Esophagus (tissue), 2 donors: ENCODE results near the gene COL18A1. TPM values are rescaled to one million over a fixed set of nuclear protein-coding genes. Genes with fewer than 3 reads are reported as not detected.

Source experiments
- H3K27ac ChIP-seq, 2 donors: one replicate each; pipeline ENCODE4 v1.5.1; 2013; ENCODE audit warnings: low read depth in 2 of 2, mild to moderate bottlenecking in 2 of 2, inconsistent platforms in 1 of 2, low read length in 1 of 2, moderate library complexity in 1 of 2
- H3K27me3 ChIP-seq, 2 donors: one replicate each; pipeline ENCODE4 v1.6.1; 2013; ENCODE audit warnings: low read length in 2 of 2, control low read depth in 1 of 2, mild to moderate bottlenecking in 1 of 2; ENCODE audit not compliant: insufficient read depth in 2 of 2, control insufficient read depth in 1 of 2
- H3K36me3 ChIP-seq, 2 donors: one replicate each; pipeline ENCODE4 v1.6.1; 2013; ENCODE audit warnings: low read length in 1 of 2; ENCODE audit not compliant: control insufficient read depth in 2 of 2, insufficient read depth in 2 of 2
- H3K4me1 ChIP-seq, 2 donors: one replicate each; pipeline ENCODE4 v1.6.1; 2013; ENCODE audit warnings: low read length in 1 of 2; ENCODE audit not compliant: control insufficient read depth in 2 of 2, insufficient read depth in 2 of 2
- H3K4me3 ChIP-seq, 2 donors: one replicate each; pipeline ENCODE4 v1.5.1; 2013; ENCODE audit warnings: low read length in 2 of 2, mild to moderate bottlenecking in 2 of 2, low read depth in 1 of 2, moderate library complexity in 1 of 2
- H3K9me3 ChIP-seq, 2 donors: one replicate each; pipeline ENCODE4 v1.6.1; 2013; ENCODE audit warnings: mild to moderate bottlenecking in 2 of 2, low read depth in 1 of 2, low read length in 1 of 2, moderate library complexity in 1 of 2; ENCODE audit not compliant: control insufficient read depth in 2 of 2, insufficient read depth in 1 of 2
- WGBS, 2 donors: extraction: QIAGEN DNeasy Blood & Tissue Kit; methylation state at CpG; one replicate each; pipeline ENCODE4 v1.1.7; 2013; 5-methylcytosine and 5-hydroxymethylcytosine counted together
- polyA plus RNA-seq, 2 donors: library from polyadenylated mRNA; stranded (reverse); fragments of 200-250 nt; gene quantifications; one replicate each; pipeline ENCODE4 v1.2.3, GENCODE V29; 2013
- donor health status: healthy with polysubstance abuse.
- donor health status: Bipolar disorder and iron deficiency.

COL18A1 gene
- polyA plus RNA-seq, 2 donors, result 29.7 to 29.9 TPM

DNA sequence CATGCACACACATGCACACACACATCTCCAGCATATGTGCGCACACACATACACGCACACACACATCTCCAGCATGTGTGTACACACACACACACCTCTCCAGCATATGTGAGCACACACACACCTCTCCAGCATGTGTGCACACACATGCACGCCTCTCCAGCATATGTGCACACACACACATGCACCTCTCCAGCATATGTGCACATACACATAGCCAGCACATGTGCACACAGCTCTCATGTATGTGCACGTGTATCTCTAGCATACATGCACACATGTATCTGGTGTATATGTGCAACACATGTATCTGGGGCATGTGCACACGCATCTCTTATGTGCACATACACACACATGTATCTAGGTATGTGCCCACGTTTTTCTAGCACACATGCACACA lies 79.4 kb downstream of the COL18A1 start:
- Histone ChIP-seq H3K4me3 (no peak overlapping the region), H3K36me3 (peaks cover 0 to 9% of the 10 kb centered on the region in 2 donors), H3K27ac (no peak overlapping the region), H3K4me1 (peaks cover 0 to 4% of the 10 kb centered on the region in 2 donors), H3K27me3 (no peaks in the 10 kb centered on the region), H3K9me3 (peaks cover 0 to 5% of the 10 kb centered on the region in 2 donors)
- WGBS, 2 donors, result 87 to 94% methylated on average over 6 of the region's 6 CpGs

GRCh38 chr21:45485686-45486442 lies 80.9 kb downstream of the COL18A1 start:
- WGBS, 2 donors, result 91 to 92% methylated on average over 21 to 25 of the region's 25 CpGs
- no peak overlapping the region for H3K27ac ChIP-seq
- H3K27me3 ChIP-seq, result no peaks in the 10 kb centered on the region
- peaks cover 0 to 2% of the 10 kb centered on the region in 2 donors for H3K36me3 ChIP-seq
- H3K4me3 ChIP-seq, result no peak overlapping the region
- H3K4me1 ChIP-seq, result peaks cover 0 to 3% of the 10 kb centered on the region in 2 donors
- H3K9me3 ChIP-seq, result peaks cover 0 to 5% of the 10 kb centered on the region in 2 donors

DNA sequence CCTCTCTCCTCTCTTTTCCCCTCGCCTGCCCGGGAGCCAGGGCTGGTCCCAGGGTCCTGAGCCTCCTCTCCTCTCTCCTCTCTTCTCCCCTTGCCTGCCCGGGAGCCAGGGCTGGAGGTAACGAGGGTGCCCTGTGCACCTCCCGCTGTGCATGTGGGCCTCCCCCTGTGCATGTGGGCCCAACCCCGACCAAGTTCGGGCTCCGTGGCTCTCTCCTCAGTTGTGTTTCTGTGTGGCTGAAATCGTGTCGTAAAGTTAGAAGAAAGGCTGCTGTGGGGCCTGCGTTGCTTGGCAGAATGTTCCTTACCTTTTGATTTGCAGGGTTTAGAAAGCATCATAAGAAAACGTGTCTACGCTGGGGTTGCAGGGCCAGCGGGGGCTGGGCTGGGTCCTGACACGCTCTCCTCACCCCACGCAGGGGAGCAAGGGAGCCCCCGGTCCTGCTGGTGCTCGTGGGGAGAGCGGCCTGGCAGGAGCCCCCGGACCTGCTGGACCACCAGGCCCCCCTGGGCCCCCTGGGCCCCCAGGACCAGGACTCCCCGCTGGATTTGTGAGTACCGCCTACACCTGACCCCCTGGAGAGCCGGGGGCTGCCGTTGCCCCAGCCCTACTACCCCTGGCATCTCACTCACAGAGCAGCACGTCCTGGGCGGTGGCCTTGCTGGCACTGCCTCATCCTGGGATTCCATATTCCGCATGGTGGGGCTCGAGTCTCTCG lies 81.6 kb downstream of the COL18A1 start:
- WGBS, 2 donors, result 87% methylated on average over 27 to 29 of the region's 29 CpGs
- peaks cover 0 to 2% of the 10 kb centered on the region in 2 donors for H3K36me3 ChIP-seq
- no peak overlapping the region for H3K4me3 ChIP-seq
- H3K9me3 ChIP-seq, result peaks cover 0 to 5% of the 10 kb centered on the region in 2 donors
- no peak overlapping the region for H3K27ac ChIP-seq
- no peaks in the 10 kb centered on the region for H3K27me3 ChIP-seq
- peaks cover 0 to 3% of the 10 kb centered on the region in 2 donors for H3K4me1 ChIP-seq

DNA sequence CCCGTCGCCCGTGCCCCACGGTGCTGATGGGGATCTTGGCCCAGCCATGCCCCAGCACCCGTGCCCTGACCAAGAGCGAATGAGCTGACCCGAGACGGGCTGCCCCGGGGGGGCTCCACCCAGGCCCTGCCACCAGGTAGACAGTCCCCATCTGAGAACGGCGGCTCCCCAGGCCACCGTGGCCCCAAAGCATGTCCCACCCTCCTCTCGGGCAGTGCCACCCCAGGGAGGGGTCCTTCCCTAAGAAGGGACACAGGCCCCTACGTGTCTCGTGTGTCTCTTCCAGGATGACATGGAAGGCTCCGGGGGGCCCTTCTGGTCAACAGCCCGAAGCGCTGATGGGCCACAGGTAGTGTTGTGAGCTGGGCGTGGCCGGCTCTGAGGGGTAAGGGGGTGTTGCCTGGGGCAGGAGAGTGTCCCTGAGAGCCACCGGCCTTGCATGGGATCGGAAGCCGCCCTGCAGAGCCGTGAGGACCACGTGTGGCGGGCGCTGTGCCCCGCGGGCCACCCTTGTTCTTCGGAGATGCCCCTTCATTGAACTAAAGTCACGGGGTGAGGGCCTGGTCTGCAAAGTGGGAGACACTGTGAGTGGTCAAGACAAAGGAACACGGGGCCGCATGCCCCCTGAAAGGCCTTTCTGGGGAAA lies 82.3 kb downstream of the COL18A1 start:
- H3K36me3 ChIP-seq, result peaks cover 0 to 5% of the 10 kb centered on the region in 2 donors
- peaks cover 0 to 5% of the 10 kb centered on the region in 2 donors for H3K9me3 ChIP-seq
- 91 to 92% methylated on average over 33 of the region's 33 CpGs for WGBS, 2 donors
- H3K27me3 ChIP-seq, result no peaks in the 10 kb centered on the region
- peaks cover 0 to 3% of the 10 kb centered on the region in 2 donors for H3K4me1 ChIP-seq
- no peak overlapping the region for H3K27ac ChIP-seq
- H3K4me3 ChIP-seq, result no peak overlapping the region

DNA sequence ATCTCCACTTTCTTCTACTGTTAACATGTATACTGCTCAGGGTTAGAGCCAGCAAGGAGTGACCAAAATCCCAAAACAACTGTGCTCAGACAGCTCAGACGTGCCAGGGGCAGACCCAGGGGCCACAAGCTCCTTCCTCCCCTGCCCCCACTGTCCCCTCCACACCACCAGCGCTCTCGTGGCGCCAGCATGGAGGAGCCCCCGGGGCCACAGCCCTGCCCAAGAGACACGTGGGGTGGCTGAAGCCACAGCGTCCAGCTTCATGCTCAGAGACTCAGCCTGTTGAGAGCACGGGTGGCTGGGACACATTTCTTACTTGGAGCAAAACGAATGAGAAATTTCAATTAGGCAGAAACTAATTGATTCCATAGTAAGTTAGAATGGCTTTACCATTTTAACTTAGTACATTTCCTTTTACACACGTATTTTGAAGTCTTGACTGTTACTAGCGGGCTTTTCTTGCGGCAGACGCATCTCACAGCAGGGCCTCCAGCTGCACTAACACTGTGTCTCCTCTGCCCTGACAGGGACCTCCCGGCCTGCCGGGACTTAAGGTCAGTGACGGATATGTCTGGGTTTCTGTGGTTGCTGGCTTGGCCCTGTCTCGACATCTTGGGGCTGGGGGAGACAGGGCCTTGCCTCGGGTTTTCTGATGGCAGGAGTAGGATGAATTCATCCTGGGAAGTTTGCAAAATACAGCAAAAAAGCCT lies 83.1 kb downstream of the COL18A1 start:
- no peak overlapping the region for H3K4me3 ChIP-seq
- H3K27ac ChIP-seq, result no peak overlapping the region
- H3K27me3 ChIP-seq, result no peaks in the 10 kb centered on the region
- H3K9me3 ChIP-seq, result peaks cover 0 to 5% of the 10 kb centered on the region in 2 donors
- WGBS, 2 donors, result 83 to 84% methylated on average over 18 of the region's 18 CpGs
- peaks cover 0 to 5% of the 10 kb centered on the region in 2 donors for H3K36me3 ChIP-seq
- no peaks in the 10 kb centered on the region for H3K4me1 ChIP-seq

DNA sequence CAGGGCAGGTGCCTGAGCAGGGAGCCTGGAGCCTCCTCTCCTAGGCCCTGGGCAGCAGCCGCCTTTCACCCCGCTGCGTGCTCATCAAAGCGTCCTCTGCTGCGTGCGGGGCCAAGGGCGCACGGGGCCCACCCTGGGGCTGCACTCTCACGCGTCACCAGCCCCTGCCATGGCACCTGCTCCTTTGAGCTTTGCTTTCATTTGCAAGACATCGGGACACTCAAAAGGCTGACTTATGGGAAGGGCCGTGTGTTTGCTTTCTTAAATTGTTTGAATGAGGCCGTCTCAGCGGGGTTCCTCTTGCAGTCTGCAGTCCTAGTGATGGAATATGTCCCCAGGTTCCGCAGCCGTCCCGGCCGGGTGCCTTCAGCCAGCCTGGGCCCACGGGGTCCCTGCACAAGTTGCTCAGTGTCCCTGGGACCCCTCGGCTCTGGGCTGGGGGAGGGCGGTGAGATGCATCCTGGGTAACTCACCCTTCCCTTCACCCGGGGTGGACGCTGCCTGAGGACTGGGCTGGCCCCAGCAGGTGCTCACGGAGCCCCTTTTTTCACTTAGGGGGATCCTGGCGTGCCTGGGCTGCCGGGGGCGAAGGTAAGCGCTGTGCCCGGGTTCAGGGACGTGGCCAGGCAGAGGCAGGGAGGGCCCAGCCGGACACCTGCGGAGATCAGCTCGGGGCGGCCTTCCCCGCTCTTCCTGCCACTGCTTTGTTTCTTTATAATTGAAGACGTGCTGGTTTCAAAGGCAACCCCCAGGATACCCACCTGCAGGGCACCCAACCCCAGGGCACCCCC lies 84.2 kb downstream of the COL18A1 start:
- H3K36me3 ChIP-seq, result peaks cover 0 to 3% of the 10 kb centered on the region in 2 donors
- H3K9me3 ChIP-seq, result peaks cover 0 to 2% of the 10 kb centered on the region in 2 donors
- 85 to 86% methylated on average over 35 to 36 of the region's 36 CpGs for WGBS, 2 donors
- H3K27ac ChIP-seq, result no peak overlapping the region
- no peak overlapping the region for H3K4me3 ChIP-seq
- H3K27me3 ChIP-seq, result no peaks in the 10 kb centered on the region
- H3K4me1 ChIP-seq, result no peaks in the 10 kb centered on the region

GRCh38 chr21:45489722-45489982 lies 84.7 kb downstream of the COL18A1 start:
- H3K36me3 ChIP-seq, result peaks cover 0 to 3% of the 10 kb centered on the region in 2 donors
- H3K4me3 ChIP-seq, result no peak overlapping the region
- 48% methylated on average over 8 to 9 of the region's 9 CpGs for WGBS, 2 donors
- no peaks in the 10 kb centered on the region for H3K27me3 ChIP-seq
- H3K9me3 ChIP-seq, result no peaks in the 10 kb centered on the region
- no peak overlapping the region for H3K27ac ChIP-seq
- no peaks in the 10 kb centered on the region for H3K4me1 ChIP-seq

- no peaks in the 10 kb centered on the region for H3K9me3 ChIP-seq
- peaks cover 0 to 3% of the 10 kb centered on the region in 2 donors for H3K36me3 ChIP-seq
- H3K4me3 ChIP-seq, result no peak overlapping the region
- H3K27ac ChIP-seq, result no peak overlapping the region
- H3K4me1 ChIP-seq, result no peaks in the 10 kb centered on the region
- H3K27me3 ChIP-seq, result no peaks in the 10 kb centered on the region
- WGBS, 2 donors, result 77 to 80% methylated on average over 25 to 27 of the region's 29 CpGs
Observed at GRCh38 chr21:45490049-45490731, 85.2 kb downstream of the COL18A1 start.
